HG03460 (cell line): ENCODE data around the gene SLC26A1.

Source experiments
- ATAC-seq: cut with Tn5 transposase; IDR thresholded peaks from one replicate; pipeline ENCODE4 v1.9.1; 2021; ENCODE audit not compliant: unreplicated experiment

The SLC26A1 gene

GRCh38 chr4:1014291-1015167 lies 21.3 kb upstream of the SLC26A1 start:
- ATAC-seq = no peak

GRCh38 chr4:1013225-1014073 lies 20.2 kb upstream of the SLC26A1 start:
- no peak for ATAC-seq

- no peak for ATAC-seq
Observed at GRCh38 chr4:1012034-1012739, 19.0 kb upstream of the SLC26A1 start.

- ATAC-seq = no peak
Observed at GRCh38 chr4:1011666-1012033, 18.4 kb upstream of the SLC26A1 start.

GRCh38 chr4:1011022-1011665 lies 17.9 kb upstream of the SLC26A1 start, which contains the start of gene FGFRL1:
TSS of gene FGFRL1 (plus strand) at chr4:1011626. CDS start at chr4:1012486, 860 bp downstream.
- ATAC-seq = peak; percentile 30

- no peak for ATAC-seq
Observed at GRCh38 chr4:1010395-1011021, 17.3 kb upstream of the SLC26A1 start.

- ATAC-seq = peak; percentile 46
Observed at GRCh38 chr4:1009542-1010394, 16.6 kb upstream of the SLC26A1 start.

- ATAC-seq = peak; percentile 5
Observed at GRCh38 chr4:1008840-1009541, 15.8 kb upstream of the SLC26A1 start.

- no peak for ATAC-seq
Observed at GRCh38 chr4:1006856-1007255, 13.7 kb upstream of the SLC26A1 start.

- no peak for ATAC-seq
Observed at GRCh38 chr4:1004557-1005485, 11.6 kb upstream of the SLC26A1 start.

- no peak for ATAC-seq
Observed at GRCh38 chr4:1004071-1004418, 10.8 kb upstream of the SLC26A1 start.

- ATAC-seq = no peak
Observed at GRCh38 chr4:1003271-1004070, 10.3 kb upstream of the SLC26A1 start.

- no peak for ATAC-seq
Observed at GRCh38 chr4:1002631-1003251, 9.5 kb upstream of the SLC26A1 start.

GRCh38 chr4:1002131-1002630 lies 9.0 kb upstream of the SLC26A1 start:
- ATAC-seq = no peak

GRCh38 chr4:1001561-1002130 lies 8.4 kb upstream of the SLC26A1 start:
- no peak for ATAC-seq

GRCh38 chr4:1000686-1001260 lies 7.6 kb upstream of the SLC26A1 start:
- ATAC-seq = no peak
